Effector CD8-positive, alpha-beta T cell (primary cell): ENCODE measurements around the gene SACM1L.
A peak's percentile ranks its signal among the peaks of the same experiment; 100 is the strongest.

ENCODE experiments used
- DNase-seq: peaks from one replicate; lab custom pipeline; 2025; lab: John Stamatoyannopoulos, UW
- total RNA-seq, 4 experiments: gene quantifications; one replicate each; lab custom pipeline; 2026; lab: John Stamatoyannopoulos, UW

SACM1L gene
- 111 to 186 (median 127) reads per million in 4 experiments for total RNA-seq

- peak; percentile 92 for DNase-seq
Measured at GRCh38 chr3:45688882-45689786, at the start of gene SACM1L. SACM1L (plus strand) TSS chr3:45689396; CDS start chr3:45689466, 70 bp downstream.

DNA sequence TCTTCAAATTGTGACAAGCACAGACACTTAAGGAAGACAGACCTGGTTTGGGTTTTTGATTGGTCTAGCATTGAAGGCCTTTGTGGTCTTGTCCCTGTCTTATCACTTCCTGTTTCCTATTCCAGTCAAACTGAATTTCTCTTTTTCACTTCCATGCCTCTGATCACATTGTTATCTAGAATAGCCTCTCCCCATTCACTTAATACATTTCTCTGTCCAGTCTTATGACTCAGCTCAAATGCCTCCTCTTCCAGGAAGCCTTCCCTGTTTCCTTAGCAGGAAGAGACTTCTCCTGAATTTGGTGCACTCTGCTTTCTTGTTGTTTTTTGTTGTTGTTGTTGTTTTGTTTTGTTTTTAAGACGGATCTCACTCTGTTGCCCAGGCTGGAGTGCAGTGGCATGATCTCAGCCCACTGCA lies 49.1 kb upstream of the SACM1L start:
- no peak for DNase-seq

- DNase-seq, result no peak
Measured at GRCh38 chr3:45640724-45641361, 48.4 kb upstream of the SACM1L start.

GRCh38 chr3:45641756-45642155 lies 47.4 kb upstream of the SACM1L start:
- DNase-seq, result no peak

GRCh38 chr3:45642731-45643152 lies 46.5 kb upstream of the SACM1L start:
- DNase-seq, result no peak

- no peak for DNase-seq
Measured at GRCh38 chr3:45644063-45644790, 45.0 kb upstream of the SACM1L start.

DNA sequence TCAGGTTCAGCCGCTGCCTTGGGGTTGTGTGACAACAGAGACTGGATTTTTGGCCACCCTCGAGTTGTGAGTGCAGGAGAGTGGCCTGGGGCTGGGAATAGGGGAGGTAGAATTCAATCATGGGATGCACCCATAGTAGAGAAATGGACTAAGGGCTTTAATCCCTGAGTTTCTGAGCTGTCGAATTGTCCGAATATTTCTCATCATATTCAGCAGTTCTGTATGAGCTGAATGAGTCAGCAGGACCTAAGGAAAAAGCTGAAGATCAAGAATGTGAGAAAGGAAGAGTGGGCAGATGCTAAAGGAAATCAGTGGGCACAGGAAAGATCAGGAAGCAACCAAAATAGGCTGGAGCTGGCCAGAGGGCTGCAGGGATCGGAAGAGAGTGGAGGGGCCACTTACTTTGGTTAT lies 44.4 kb upstream of the SACM1L start:
- no peak for DNase-seq

DNA sequence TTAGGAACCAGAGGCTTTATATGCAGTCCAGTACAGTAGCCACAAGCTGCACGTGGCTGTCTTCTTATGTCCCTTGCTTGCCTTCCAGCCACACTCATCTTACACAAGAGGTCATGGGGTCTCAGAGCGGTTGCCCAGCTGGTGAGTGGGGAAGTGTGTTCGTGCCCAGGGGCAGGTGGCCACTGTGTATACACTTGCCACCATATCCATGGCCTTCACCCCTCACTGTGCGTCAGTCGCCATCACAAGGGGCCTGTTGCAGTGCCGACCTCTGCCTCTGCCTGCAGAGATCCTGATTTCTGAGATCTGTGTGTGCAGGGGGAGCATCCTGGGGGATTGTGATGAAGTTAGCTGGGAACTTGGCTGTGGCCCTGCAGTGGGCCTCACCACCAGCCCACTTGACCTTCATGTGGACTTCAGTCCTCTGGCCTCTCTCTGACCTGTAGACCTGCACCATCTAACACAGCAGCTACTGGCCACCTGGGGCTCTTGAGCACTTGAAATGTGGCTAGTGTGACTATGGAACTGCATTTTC lies 43.1 kb upstream of the SACM1L start:
- no peak for DNase-seq

- no peak for DNase-seq
Measured at GRCh38 chr3:45647148-45647619, 42.0 kb upstream of the SACM1L start.

GRCh38 chr3:45653205-45653604 lies 36.0 kb upstream of the SACM1L start:
- DNase-seq, result no peak

DNA sequence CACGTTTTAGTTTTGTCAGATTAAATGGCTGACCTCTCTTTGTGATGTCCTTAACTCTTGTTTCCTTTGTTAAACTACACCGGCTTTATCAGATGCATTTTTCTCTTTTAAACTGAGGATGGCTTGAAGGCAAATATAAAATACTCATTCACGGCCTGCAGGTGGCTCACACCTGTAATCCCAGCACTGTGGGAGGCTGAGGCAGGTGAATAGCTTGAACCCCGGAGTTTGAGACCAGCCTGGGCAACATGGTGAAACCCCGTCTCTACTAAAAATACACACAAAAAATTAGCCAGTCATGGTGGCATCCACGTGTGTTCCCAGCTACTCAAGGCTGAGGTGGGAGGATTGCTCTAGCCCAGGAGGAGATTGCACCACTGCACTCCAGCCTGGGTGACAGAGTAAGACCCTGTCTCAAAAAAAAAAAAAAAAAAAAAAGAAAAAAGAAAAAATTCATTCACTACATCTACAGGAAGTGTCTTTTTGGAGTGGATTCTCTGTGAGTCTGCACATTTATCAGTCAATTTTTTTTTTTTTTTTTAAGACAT lies 34.7 kb upstream of the SACM1L start:
- no peak for DNase-seq

DNA sequence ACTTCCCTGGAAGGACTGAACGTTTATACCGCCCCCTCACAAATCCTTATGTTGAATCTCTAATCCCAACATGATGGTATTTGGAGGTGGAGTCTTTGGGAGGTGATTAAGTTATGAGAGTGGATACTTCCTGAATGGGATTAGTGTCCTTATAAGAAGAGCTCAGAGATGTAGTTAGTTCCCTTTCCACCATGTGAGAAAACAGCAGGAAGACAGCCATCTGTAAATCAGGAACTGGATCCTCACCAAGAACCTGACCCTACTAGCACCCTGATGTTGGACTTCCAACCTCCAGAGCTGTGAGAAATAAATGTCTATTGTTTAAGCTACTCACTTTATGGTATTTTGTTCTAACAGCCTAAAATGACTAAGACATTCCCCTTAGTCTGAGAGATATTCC lies 33.3 kb upstream of the SACM1L start:
- DNase-seq, result no peak

- peak; percentile 67 for DNase-seq
Measured at GRCh38 chr3:45656575-45657363, 32.4 kb upstream of the SACM1L start.

DNA sequence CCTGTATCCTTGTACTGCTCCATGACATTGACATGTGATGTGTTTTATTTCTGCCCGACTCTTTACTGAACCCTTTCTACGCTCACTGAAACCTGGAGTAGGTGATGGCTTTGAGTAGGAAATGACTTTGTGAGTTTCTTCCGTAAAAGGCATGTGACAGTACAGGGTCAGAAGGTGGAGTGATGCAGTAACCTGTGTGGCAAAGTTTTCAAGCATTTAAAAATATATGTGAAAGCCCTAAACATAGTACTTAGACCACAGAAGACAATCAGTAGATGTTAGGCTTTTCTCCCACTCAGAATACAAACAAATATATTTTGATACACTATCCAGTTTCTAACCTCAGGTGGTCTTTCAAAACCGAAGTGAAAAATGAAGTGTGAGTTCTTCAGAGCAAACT lies 31.3 kb upstream of the SACM1L start:
- no peak for DNase-seq

GRCh38 chr3:45659661-45660566 lies 29.3 kb upstream of the SACM1L start:
- peak; percentile 37 for DNase-seq

- DNase-seq, result no peak
Measured at GRCh38 chr3:45660567-45660901, 28.7 kb upstream of the SACM1L start.

DNA sequence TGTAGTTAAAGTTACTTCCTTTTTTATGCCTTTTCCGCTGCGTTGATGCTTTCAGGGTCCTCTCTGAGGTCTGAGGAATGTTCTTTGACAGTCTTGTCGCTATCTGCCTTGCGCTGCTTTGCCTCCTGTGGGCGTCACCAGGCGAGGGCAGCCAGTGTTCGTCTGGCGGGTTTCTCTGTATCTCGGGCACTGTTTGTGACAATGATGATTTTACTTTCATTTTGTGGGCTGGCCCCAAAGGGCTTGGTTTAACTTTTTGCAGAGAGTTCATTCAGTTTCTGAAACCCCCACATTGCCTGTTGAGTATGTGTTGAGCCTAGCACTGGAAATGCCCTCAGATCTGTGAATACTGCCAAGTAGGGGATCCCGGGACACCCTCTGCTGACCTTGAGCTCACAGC lies 24.6 kb upstream of the SACM1L start:
- peak; percentile 48 for DNase-seq

- peak; percentile 38 for DNase-seq
Measured at GRCh38 chr3:45665101-45665572, 24.1 kb upstream of the SACM1L start.

GRCh38 chr3:45666757-45667431 lies 22.3 kb upstream of the SACM1L start:
- no peak for DNase-seq
